GM23248 (cell line): ENCODE data around the gene CA12.

Experiments
- EZH2 ChIP-seq: fragments of 200-600 bp; sonication (generic); IDR thresholded peaks from 2 replicates; pipeline ENCODE4 v1.6.1; 2018; ENCODE audit warnings: antibody characterized with exemption, mild to moderate bottlenecking; ENCODE audit not compliant: insufficient read depth, poor library complexity, severe bottlenecking
- EZH2phosphoT487 ChIP-seq: fragments of 200-600 bp; sonication (generic); IDR thresholded peaks from 2 replicates; pipeline ENCODE4 v1.6.1; 2018; ENCODE audit warnings: antibody characterized with exemption, moderate library complexity, mild to moderate bottlenecking, low read depth; ENCODE audit not compliant: insufficient read depth

DNA sequence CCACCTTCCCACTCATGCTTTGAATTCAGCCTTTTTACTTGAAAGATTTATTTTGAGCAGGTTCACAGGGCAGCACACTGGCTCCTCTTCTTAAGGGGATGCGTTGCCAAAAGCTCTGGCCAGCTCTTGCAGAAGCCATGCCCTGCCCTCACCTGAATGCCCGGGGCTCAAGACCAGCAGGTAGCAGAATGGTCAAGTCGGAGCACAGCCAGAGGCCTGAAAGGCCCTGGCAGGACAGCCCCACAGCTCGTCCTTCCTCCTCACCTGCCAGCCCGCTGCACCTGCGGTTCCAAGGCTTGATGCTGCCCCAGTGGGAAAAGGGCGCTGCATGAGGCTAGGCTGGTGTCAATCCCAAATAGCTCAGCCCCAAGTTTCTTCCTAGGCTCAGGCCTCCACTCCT, 13.1 kb downstream of the CA12 start:
- TF ChIP-seq EZH2phosphoT487 (no peak), EZH2 (no peak)
